IMR-90 (cell line): ENCODE data around the gene FRK. TPM values are rescaled to one million over a fixed set of nuclear protein-coding genes. Genes with fewer than 3 reads are reported as not detected.

ENCODE experiments used
- ATAC-seq: fragments of 200-7000 bp; cut with Tn5 transposase; 2 replicates; pipeline ENCODE4 v1.9.1; 2020; ENCODE audit warnings: low read depth, mild to moderate bottlenecking, moderate library complexity
- BruUV-seq: library from RNA; stranded (reverse); fragments of 400-500 nt; replicated peaks from 2 replicates; lab custom pipeline; 2021; lab: Mats Ljungman, UMichigan
- CTCF ChIA-PET: fragments of 300-600 bp; formaldehyde crosslinking; extraction: SDS; loops from one replicate; lab custom pipeline; 2021; ENCODE audit warnings: antibody characterized with exemption; lab: Yijun Ruan, JAX
- POLR2A ChIA-PET: fragments of 300-600 bp; sonication (Branson Sonifier 250); formaldehyde crosslinking; loops from one replicate; lab custom pipeline; 2022; ENCODE audit warnings: antibody characterized with exemption; ENCODE audit not compliant: unreplicated experiment; lab: Charles Lee
- DNase-seq: peaks from one replicate; pipeline ENCODE4 v3.0.0; 2013
- H2AFZ ChIP-seq: replicated peaks from 2 replicates; pipeline ENCODE3; 2013; ENCODE audit warnings: low read length, mild to moderate bottlenecking; ENCODE audit not compliant: poor library complexity
- H2AK5ac ChIP-seq: 2 replicates; pipeline ENCODE4 v1.6.1; 2013; ENCODE audit warnings: low read depth, low read length, inconsistent platforms
- H2AK9ac ChIP-seq: replicated peaks from 2 replicates; pipeline ENCODE3; 2013; ENCODE audit warnings: mild to moderate bottlenecking, low read depth, low read length, moderate library complexity; ENCODE audit not compliant: poor library complexity
- H2BK120ac ChIP-seq: 2 replicates; pipeline ENCODE4 v1.6.1; 2013; ENCODE audit warnings: low read depth, low read length, inconsistent platforms
- H2BK15ac ChIP-seq: 3 replicates; pipeline ENCODE4 v1.6.1; 2013; ENCODE audit warnings: low read depth, low read length, inconsistent platforms
- H2BK20ac ChIP-seq: 2 replicates; pipeline ENCODE4 v1.6.1; 2013; ENCODE audit warnings: low read depth, mild to moderate bottlenecking, inconsistent platforms, low read length, moderate library complexity
- H2BK5ac ChIP-seq: 2 replicates; pipeline ENCODE4 v1.6.1; 2013; ENCODE audit warnings: mild to moderate bottlenecking, low read depth, low read length, inconsistent platforms; ENCODE audit not compliant: poor library complexity, severe bottlenecking
- H3K14ac ChIP-seq: replicated peaks from 2 replicates; pipeline ENCODE4 v1.6.1; 2013; ENCODE audit warnings: low read depth, low read length, inconsistent platforms
- H3K18ac ChIP-seq: 2 replicates; pipeline ENCODE4 v1.6.1; 2013; ENCODE audit warnings: low read depth, low read length, control low read depth
- H3K23ac ChIP-seq: 2 replicates; pipeline ENCODE4 v1.6.1; 2013; ENCODE audit warnings: low read depth, low read length, inconsistent platforms
- H3K27ac ChIP-seq: 2 replicates; pipeline ENCODE4 v1.5.1; 2013; ENCODE audit warnings: mild to moderate bottlenecking, control low read depth, low read length; ENCODE audit not compliant: insufficient read depth
- H3K27me3 ChIP-seq: 2 replicates; pipeline ENCODE4 v1.6.1; 2013; ENCODE audit warnings: low read length; ENCODE audit not compliant: control insufficient read depth, insufficient read depth
- H3K36me3 ChIP-seq: 2 replicates; pipeline ENCODE4 v1.6.1; 2013; ENCODE audit warnings: low read length, mixed read lengths; ENCODE audit not compliant: control insufficient read depth, insufficient read depth
- H3K4ac ChIP-seq: 2 replicates; pipeline ENCODE4 v1.6.1; 2013; ENCODE audit warnings: low read depth, low read length, inconsistent platforms
- H3K4me1 ChIP-seq: 2 replicates; pipeline ENCODE4 v1.6.1; 2013; ENCODE audit warnings: low read length, mixed read lengths; ENCODE audit not compliant: control insufficient read depth, insufficient read depth
- H3K4me2 ChIP-seq: 2 replicates; pipeline ENCODE4 v1.6.1; 2013; ENCODE audit warnings: low read depth, mild to moderate bottlenecking, control low read depth, low read length, moderate library complexity
- H3K4me3 ChIP-seq: 2 replicates; pipeline ENCODE4 v1.5.1; 2013; ENCODE audit warnings: low read depth, mild to moderate bottlenecking, control low read depth, low read length, moderate library complexity; ENCODE audit not compliant: insufficient read depth
- H3K56ac ChIP-seq: 2 replicates; pipeline ENCODE4 v1.6.1; 2013; ENCODE audit warnings: low read length, inconsistent platforms; ENCODE audit not compliant: insufficient read depth; ENCODE audit errors: extremely low read depth
- H3K79me1 ChIP-seq, 2 experiments: 2 replicates each; pipeline ENCODE4 v1.6.1; 2013; ENCODE audit warnings: low read length in 2 of 2, inconsistent platforms in 1 of 2, low read depth in 1 of 2
- H3K9ac ChIP-seq: 2 replicates; pipeline ENCODE4 v1.6.1; 2013; ENCODE audit warnings: low read depth, low read length, control low read depth
- H3K9me1 ChIP-seq: 2 replicates; pipeline ENCODE4 v1.6.1; 2013; ENCODE audit warnings: low read length, inconsistent platforms; ENCODE audit not compliant: insufficient read depth
- H3K9me3 ChIP-seq: 2 replicates; pipeline ENCODE4 v1.6.1; 2013; ENCODE audit warnings: low read length; ENCODE audit not compliant: control insufficient read depth, insufficient read depth
- H4K20me1 ChIP-seq: 2 replicates; pipeline ENCODE4 v1.6.1; 2013; ENCODE audit warnings: low read length, inconsistent platforms; ENCODE audit not compliant: insufficient read depth
- H4K5ac ChIP-seq: 2 replicates; pipeline ENCODE4 v1.6.1; 2013; ENCODE audit warnings: mild to moderate bottlenecking, low read depth, low read length, control low read depth
- H4K8ac ChIP-seq, 2 experiments: 2 replicates each; pipeline ENCODE4 v1.6.1; 2013; ENCODE audit warnings: low read depth in 2 of 2, low read length in 2 of 2, control low read depth in 1 of 2, inconsistent platforms in 1 of 2
- H4K91ac ChIP-seq: 2 replicates; pipeline ENCODE4 v1.6.1; 2013; ENCODE audit warnings: low read depth, low read length, inconsistent platforms; ENCODE audit not compliant: insufficient read depth
- BHLHE40 ChIP-seq: fragments of 150-350 bp; IDR thresholded peaks from 2 replicates; pipeline ENCODE4 v1.6.1; 2016; ENCODE audit warnings: mild to moderate bottlenecking, low read depth, low read length
- CHD1 ChIP-seq: IDR thresholded peaks from 2 replicates; pipeline ENCODE4 v1.6.1; 2012; ENCODE audit warnings: low read depth, low read length, improper control_type of control experiment
- ELK1 ChIP-seq: fragments of 150-350 bp; IDR thresholded peaks from 2 replicates; pipeline ENCODE4 v1.6.1; 2016; ENCODE audit warnings: low read depth, mild to moderate bottlenecking, low read length, moderate library complexity, borderline replicate concordance
- FOS ChIP-seq: fragments of 150-350 bp; IDR thresholded peaks from 2 replicates; pipeline ENCODE4 v1.6.1; 2016; ENCODE audit warnings: low read depth, low read length
- MAFK ChIP-seq: IDR thresholded peaks from 2 replicates; pipeline ENCODE4 v1.6.1; 2012; ENCODE audit warnings: low read depth, low read length, improper control_type of control experiment
- MAZ ChIP-seq: IDR thresholded peaks from 2 replicates; pipeline ENCODE4 v1.6.1; 2012; ENCODE audit warnings: low read depth, mild to moderate bottlenecking, low read length, improper control_type of control experiment, moderate library complexity, borderline replicate concordance
- MXI1 ChIP-seq: IDR thresholded peaks from 2 replicates; pipeline ENCODE4 v1.6.1; 2012; ENCODE audit warnings: low read depth, mild to moderate bottlenecking, low read length, moderate library complexity, borderline replicate concordance
- NFE2L2 ChIP-seq: fragments of 150-350 bp; IDR thresholded peaks from 2 replicates; pipeline ENCODE4 v1.6.1; 2016; ENCODE audit warnings: low read depth, mild to moderate bottlenecking, low read length
- POLR2A ChIP-seq: IDR thresholded peaks from 2 replicates; pipeline ENCODE4 v1.6.1; 2012; ENCODE audit warnings: mild to moderate bottlenecking, low read depth, low read length
- RAD21 ChIP-seq: IDR thresholded peaks from 2 replicates; pipeline ENCODE4 v1.6.1; 2012; ENCODE audit warnings: low read length, improper control_type of control experiment
- RCOR1 ChIP-seq: IDR thresholded peaks from 2 replicates; pipeline ENCODE4 v1.6.1; 2012; ENCODE audit warnings: mild to moderate bottlenecking, low read length, improper control_type of control experiment; ENCODE audit not compliant: insufficient replicate concordance
- RFX5 ChIP-seq: IDR thresholded peaks from 2 replicates; pipeline ENCODE4 v1.8.0; 2012; ENCODE audit warnings: low read depth, mild to moderate bottlenecking, low read length, moderate library complexity
- USF2 ChIP-seq: fragments of 150-350 bp; IDR thresholded peaks from 2 replicates; pipeline ENCODE4 v1.6.1; 2017; ENCODE audit warnings: mild to moderate bottlenecking, antibody characterized with exemption, low read length, low read depth
- WGBS, 2 experiments: methylation state at CpG; one replicate each; pipeline versions ENCODE4 v1.1.5 to v1.1.7; 2013; ENCODE audit warnings: missing lambda C conversion rate in 2 of 2; ENCODE audit not compliant: insufficient read length in 1 of 2; ENCODE audit errors: extremely low coverage in 2 of 2; 5-methylcytosine and 5-hydroxymethylcytosine counted together
- dilution Hi-C: fragments of 300-500 bp; cut with HindIII; formaldehyde crosslinking; loops from one replicate; pipeline ENCODE4 v1.14.3; 2018; ENCODE audit warnings: low sequenced_read_pairs; ENCODE audit not compliant: unreplicated experiment
- in situ Hi-C: fragments of 300-500 bp; cut with MboI; formaldehyde crosslinking; loops from 3 replicates; pipeline ENCODE4 v1.14.3; 2019; ENCODE audit warnings: low sequenced_read_pairs, inconsistent platforms, mixed read lengths
- intact Hi-C: fragments of 100-400 bp; cut with micrococcal nuclease; formaldehyde crosslinking; loops from 2 replicates; pipeline ENCODE4 v1.10.0; 2022
- polyA plus RNA-seq, 3 experiments: library from polyadenylated mRNA; depleted of rRNA; stranded (reverse); fragments of >200 nt; gene quantifications; 2 replicates each; pipeline ENCODE4 v1.2.3, GENCODE V29; 2012; ENCODE audit warnings: low replicate concordance in 1 of 3
- total RNA-seq: library from RNA; depleted of rRNA; stranded (reverse); fragments of >200 nt; gene quantifications from 2 replicates; pipeline ENCODE4 v1.2.3, GENCODE V29; 2012

The FRK gene
- total and polyA plus RNA-seq, 2 of the 4 experiments (the other 2 are of a cell fraction) = under 0.01 to 0.02 TPM

- TF ChIP-seq FOS (no peak), MXI1 (no peak), CHD1 (no peak)
Measured at GRCh38 chr6:116010790-116011401, 49.8 kb downstream of the FRK start (continued).

GRCh38 chr6:116010386-116010785, 50.3 kb downstream of the FRK start:
- H4K8ac ChIP-seq = no peak overlapping the region
- WGBS, 2 experiments = no CpG with 5 or more reads among the region's 3 CpGs
- H2BK15ac ChIP-seq = no peak overlapping the region
- H2AK5ac ChIP-seq = no peak overlapping the region
- peaks cover 3% of the 10 kb centered on the region; the same call in 1 of the 2 replicates for H3K9me1 ChIP-seq
- peaks cover 9% of the 10 kb centered on the region for H3K4me1 ChIP-seq
- ATAC-seq (no peak), DNase-seq (no peak)
- H2BK5ac ChIP-seq = no peak overlapping the region
- intact Hi-C loops = loop anchor here (10.0 kb wide), 2 partner anchors 194 to 396 kb away; no protein-coding TSS in a partner anchor
- H3K79me1 ChIP-seq = no peaks in the 10 kb centered on the region
- H3K9me3 ChIP-seq = no peaks in the 10 kb centered on the region
- H2BK120ac ChIP-seq = no peak overlapping the region
- no peak overlapping the region for H4K5ac ChIP-seq
- H3K23ac ChIP-seq = no peak overlapping the region
- ChIA-PET POLR2A (no interaction called here), CTCF (interaction anchor here (1.5 to 2.6 kb wide), 2 partner anchors 88 to 90 kb away, joined by 10 to 11 read pairs; partner anchors contain the start of gene NT5DC1)
- H3K9ac ChIP-seq = no peak overlapping the region
- TF ChIP-seq MXI1 (no peak), USF2 (no peak), POLR2A (no peak), RCOR1 (no peak), BHLHE40 (no peak), MAZ (no peak), FOS (no peak), RFX5 (no peak), RAD21 (no peak), NFE2L2 (no peak), MAFK (no peak), ELK1 (no peak)
- H3K56ac ChIP-seq = no peak overlapping the region
- H3K4ac ChIP-seq = no peak overlapping the region
- in situ Hi-C loops = loop anchor here (5.0 kb wide), 1 partner anchor 87 kb away; no protein-coding TSS in a partner anchor
- H4K20me1 ChIP-seq = no peaks in the 10 kb centered on the region
- no peak overlapping the region for H3K18ac ChIP-seq
- H3K14ac ChIP-seq = no peak overlapping the region
- no peak overlapping the region for H3K4me2 ChIP-seq
- H2BK20ac ChIP-seq = no peak overlapping the region
- no peaks in the 10 kb centered on the region for H3K36me3 ChIP-seq
- no peak overlapping the region for H2AK9ac ChIP-seq
- no TSS peak for BruUV-seq
- H4K91ac ChIP-seq = no peak overlapping the region
- no peak overlapping the region for H2AFZ ChIP-seq
- dilution Hi-C loops = no loop called here
- no peak overlapping the region for H3K4me3 ChIP-seq
- no peaks in the 10 kb centered on the region for H3K27me3 ChIP-seq
- no peak overlapping the region for H3K27ac ChIP-seq
